Bronchial epithelial cell (primary cell): Measurements from ENCODE around the gene ADCYAP1. TPM values are rescaled to one million over a fixed set of nuclear protein-coding genes. Genes with fewer than 3 reads are reported as not detected.

ENCODE experiments used
- DNase-seq: peaks from one replicate; pipeline ENCODE4 v3.0.0-alpha.2; 2010; ENCODE audit warnings: low read depth
- FAIRE-seq: peaks from 2 replicates; lab custom pipeline; 2011; peaks lifted over from hg19 to GRCh38; lab: Jason Lieb, UNC
- H3K27me3 ChIP-seq: 2 replicates; pipeline ENCODE4 v1.5.1; 2011; ENCODE audit warnings: low read length; ENCODE audit not compliant: control insufficient read depth, insufficient read depth
- H3K36me3 ChIP-seq: 2 replicates; pipeline ENCODE4 v1.5.1; 2011; ENCODE audit warnings: low read length; ENCODE audit not compliant: control insufficient read depth, insufficient read depth
- H3K4me3 ChIP-seq: 2 replicates; pipeline ENCODE4 v1.5.1; 2011; ENCODE audit warnings: mild to moderate bottlenecking, low read depth, low read length, control low read depth
- CTCF ChIP-seq: IDR thresholded peaks from 2 replicates; pipeline ENCODE4 v1.5.1; 2011; ENCODE audit warnings: mild to moderate bottlenecking, moderate library complexity, low read length, control low read depth, inconsistent platforms; ENCODE audit not compliant: insufficient read depth, severe bottlenecking
- total RNA-seq: library from RNA; depleted of rRNA; stranded (reverse); fragments of >200 nt; gene quantifications from 2 replicates; pipeline ENCODE4 v1.2.1, GENCODE V29; 2014

Gene ADCYAP1
- total RNA-seq, 1 donor from 2014 or later = not detected

GRCh38 chr18:944440-944839, 39.8 kb downstream of the ADCYAP1 start:
- H3K4me3 ChIP-seq = no peak overlapping the region
- DNase-seq = peak; percentile 55

GRCh38 chr18:949724-950631, 45.3 kb downstream of the ADCYAP1 start:
- no peaks in the 10 kb centered on the region for H3K27me3 ChIP-seq
- DNase-seq (no peak), FAIRE-seq (peak; percentile 58)
- TF ChIP-seq CTCF = no peak
- H3K4me3 ChIP-seq = no peak overlapping the region
- no peaks in the 10 kb centered on the region for H3K36me3 ChIP-seq

More at GRCh38 chr18:944440-944839, 39.8 kb downstream of the ADCYAP1 start:
- Histone ChIP-seq H3K27me3 (no peaks in the 10 kb centered on the region), H3K36me3 (no peaks in the 10 kb centered on the region)
- no peak for TF ChIP-seq CTCF
- no peak for FAIRE-seq

GRCh38 chr18:950882-951495, 46.3 kb downstream of the ADCYAP1 start:
- FAIRE-seq (no peak), DNase-seq (peak; percentile 38)
- no peaks in the 10 kb centered on the region for H3K36me3 ChIP-seq
- H3K27me3 ChIP-seq = no peaks in the 10 kb centered on the region
- TF ChIP-seq CTCF = no peak
- H3K4me3 ChIP-seq = no peak overlapping the region

GRCh38 chr18:955384-956066, 50.9 kb downstream of the ADCYAP1 start:
- no peak for FAIRE-seq
- TF ChIP-seq CTCF = no peak

GRCh38 chr18:957829-958228, 53.2 kb downstream of the ADCYAP1 start:
- H3K36me3 ChIP-seq = no peaks in the 10 kb centered on the region
- H3K4me3 ChIP-seq = no peak overlapping the region
- DNase-seq = peak; percentile 7
- FAIRE-seq = peak; percentile 32
- TF ChIP-seq CTCF = no peak
- H3K27me3 ChIP-seq = no peaks in the 10 kb centered on the region

More at GRCh38 chr18:955384-956066, 50.9 kb downstream of the ADCYAP1 start:
- Histone ChIP-seq H3K36me3 (no peaks in the 10 kb centered on the region), H3K4me3 (no peak overlapping the region), H3K27me3 (no peaks in the 10 kb centered on the region)
- no peak for DNase-seq
